ENCODE measurements around the gene PTCH2. TPM values are rescaled to one million over a fixed set of nuclear protein-coding genes. Genes with fewer than 3 reads are reported as not detected.
"Not testable (repeated sequence)": the region's sequence is repeated elsewhere in the genome, so short reads cannot be mapped to it uniquely, and the experiment has no call there.

The PTCH2 gene
- total RNA-seq, 1 donor from 2014 or later, result 1.6 TPM

DNA sequence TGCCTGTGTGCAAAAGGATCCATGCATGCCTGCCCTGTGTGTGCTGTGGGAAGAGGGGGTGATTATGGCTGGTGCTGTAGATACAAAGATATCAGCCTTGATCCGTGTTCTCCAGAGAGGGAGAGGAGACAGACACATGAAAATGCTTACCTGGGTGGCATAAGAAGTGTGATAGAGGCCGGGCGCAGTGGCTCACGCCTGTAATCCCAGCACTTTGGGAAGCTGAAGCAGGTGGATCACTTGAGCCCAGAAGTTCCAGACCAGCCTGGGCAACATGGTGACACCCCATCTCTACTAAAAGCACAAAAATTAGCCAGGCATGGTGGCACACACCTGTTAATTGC is 32.3 kb downstream of the PTCH2 start:
- H3K4me1 ChIP-seq (ENCODE audit: control insufficient read depth in 3 of 3, insufficient read depth in 3 of 3, low read length in 3 of 3), result peaks cover 55 to 78% (median 70%) of the 10 kb centered on the region in 3 donors
- H3K4me3 ChIP-seq (ENCODE audit: low read length in 3 of 3); H3K36me3 ChIP-seq (ENCODE audit: control insufficient read depth in 3 of 3, insufficient read depth in 3 of 3, low read length in 3 of 3); H3K27me3 ChIP-seq (ENCODE audit: control insufficient read depth in 3 of 3, insufficient read depth in 3 of 3, low read length in 3 of 3); H3K9me3 ChIP-seq (ENCODE audit: control insufficient read depth in 3 of 3, low read length in 3 of 3): not testable (repeated sequence)
- H3K27ac ChIP-seq (ENCODE audit: low read depth, low read length), result peak overlapping the region; percentile 98
- peak overlapping the region in 1 of 3 donors; percentile 3 for H3K9ac ChIP-seq (ENCODE audit: low read depth in 1 of 3, low read length in 3 of 3)

DNA sequence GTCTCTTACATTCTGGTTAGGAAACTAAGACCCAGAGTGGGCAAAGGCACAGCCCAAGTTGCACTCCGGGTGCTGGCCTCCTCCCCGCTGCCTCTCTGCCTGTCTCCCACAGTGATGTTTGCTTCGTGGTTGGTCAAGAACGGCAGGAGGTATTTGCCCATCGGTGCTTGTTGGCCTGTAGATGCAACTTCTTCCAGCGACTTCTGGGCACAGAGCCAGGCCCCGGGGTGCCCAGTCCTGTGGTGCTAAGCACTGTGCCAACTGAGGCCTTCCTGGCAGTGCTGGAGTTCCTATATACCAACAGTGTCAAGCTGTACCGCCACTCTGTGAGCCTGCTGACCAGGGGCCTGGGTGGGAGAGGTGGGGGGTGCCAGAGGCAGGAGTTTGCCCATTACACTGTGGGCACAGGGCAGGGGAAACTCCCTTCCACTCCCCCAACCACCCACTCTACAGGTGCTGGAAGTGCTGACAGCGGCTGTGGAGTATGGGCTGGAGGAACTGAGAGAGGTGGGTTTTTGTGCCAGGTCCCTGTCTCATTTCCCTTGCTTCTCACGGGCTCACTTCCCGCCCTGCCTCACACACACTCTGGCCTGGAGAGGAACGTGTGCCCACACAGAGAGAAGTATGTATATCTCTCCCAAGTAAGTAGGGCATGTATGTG is 32.8 kb downstream of the PTCH2 start:
- Histone ChIP-seq H3K4me1 (ENCODE audit: control insufficient read depth in 3 of 3, insufficient read depth in 3 of 3, low read length in 3 of 3) (peaks cover 56 to 82% (median 75%) of the 10 kb centered on the region in 3 donors), H3K36me3 (ENCODE audit: control insufficient read depth in 3 of 3, insufficient read depth in 3 of 3, low read length in 3 of 3) (peaks cover 6 to 13% (median 7%) of the 10 kb centered on the region in 3 donors), H3K27ac (ENCODE audit: low read depth, low read length) (peak overlapping the region; percentile 98), H3K9me3 (ENCODE audit: control insufficient read depth in 3 of 3, low read length in 3 of 3) (no peaks in the 10 kb centered on the region), H3K9ac (ENCODE audit: low read depth in 1 of 3, low read length in 3 of 3) (peak overlapping the region in 1 of 3 donors; percentile 85), H3K4me3 (ENCODE audit: low read length in 3 of 3) (peak overlapping the region in 1 of 3 donors; percentile 22), H3K27me3 (ENCODE audit: control insufficient read depth in 3 of 3, insufficient read depth in 3 of 3, low read length in 3 of 3) (no peaks in the 10 kb centered on the region)

DNA sequence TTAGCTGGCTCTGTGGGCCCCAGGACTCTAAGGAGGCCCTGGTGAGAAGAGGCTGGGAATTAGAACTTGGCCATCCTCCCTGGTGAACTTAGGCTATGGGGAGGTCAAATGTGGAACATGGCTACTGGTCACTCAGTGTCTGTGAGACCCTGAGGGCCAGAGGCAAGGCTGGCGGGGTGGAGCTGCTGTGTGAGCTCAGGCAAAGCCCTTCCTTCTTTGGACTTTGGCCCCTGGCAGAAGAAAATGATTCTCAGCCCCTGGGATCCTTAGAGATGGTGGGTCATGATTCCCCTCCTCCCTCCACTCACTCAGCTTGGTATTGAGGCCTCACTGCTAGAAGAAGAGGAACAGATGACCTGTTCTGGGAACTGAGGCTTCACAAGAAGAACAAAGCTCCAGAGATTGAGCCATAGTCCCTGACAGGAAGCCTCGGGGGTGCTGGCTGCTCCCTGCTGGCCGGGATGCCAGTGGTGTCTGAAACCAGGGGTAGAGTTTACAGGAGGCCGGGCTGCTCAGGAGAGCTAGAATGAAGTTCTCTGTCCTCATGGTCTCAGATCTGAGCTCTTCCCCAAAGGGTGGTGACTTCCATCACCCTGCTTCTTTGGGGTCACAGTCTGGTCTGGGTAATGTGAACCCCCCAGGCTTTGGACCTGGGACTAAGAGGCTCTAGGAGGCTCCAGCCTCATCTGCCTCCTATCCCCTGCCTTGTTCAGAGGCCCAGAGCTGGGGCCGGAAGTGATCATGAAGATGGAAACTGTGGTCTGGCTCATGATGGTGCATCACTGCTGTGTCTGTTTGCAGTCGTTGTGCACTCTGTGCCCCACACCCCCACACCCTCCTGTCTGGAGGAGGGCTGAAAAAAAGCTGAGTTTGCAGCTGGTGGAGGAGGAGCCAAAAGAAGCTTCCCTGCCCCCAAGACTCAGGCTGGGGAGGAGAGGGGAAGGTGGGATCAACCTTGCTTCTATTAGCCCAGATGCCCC is 33.8 kb downstream of the PTCH2 start:
- H3K27ac ChIP-seq (ENCODE audit: low read depth, low read length), result peak overlapping the region; percentile 98
- peaks cover 58 to 83% (median 80%) of the 10 kb centered on the region in 3 donors for H3K4me1 ChIP-seq (ENCODE audit: control insufficient read depth in 3 of 3, insufficient read depth in 3 of 3, low read length in 3 of 3)
- H3K27me3 ChIP-seq (ENCODE audit: control insufficient read depth in 3 of 3, insufficient read depth in 3 of 3, low read length in 3 of 3), result no peaks in the 10 kb centered on the region
- peaks cover 11 to 16% (median 15%) of the 10 kb centered on the region in 3 donors for H3K36me3 ChIP-seq (ENCODE audit: control insufficient read depth in 3 of 3, insufficient read depth in 3 of 3, low read length in 3 of 3)
- peak overlapping the region; percentile 63 to 85 (median 69) for H3K9ac ChIP-seq (ENCODE audit: low read depth in 1 of 3, low read length in 3 of 3)
- H3K9me3 ChIP-seq (ENCODE audit: control insufficient read depth in 3 of 3, low read length in 3 of 3), result no peaks in the 10 kb centered on the region
- H3K4me3 ChIP-seq (ENCODE audit: low read length in 3 of 3), result peak overlapping the region; percentile 54 to 61 (median 61)

DNA sequence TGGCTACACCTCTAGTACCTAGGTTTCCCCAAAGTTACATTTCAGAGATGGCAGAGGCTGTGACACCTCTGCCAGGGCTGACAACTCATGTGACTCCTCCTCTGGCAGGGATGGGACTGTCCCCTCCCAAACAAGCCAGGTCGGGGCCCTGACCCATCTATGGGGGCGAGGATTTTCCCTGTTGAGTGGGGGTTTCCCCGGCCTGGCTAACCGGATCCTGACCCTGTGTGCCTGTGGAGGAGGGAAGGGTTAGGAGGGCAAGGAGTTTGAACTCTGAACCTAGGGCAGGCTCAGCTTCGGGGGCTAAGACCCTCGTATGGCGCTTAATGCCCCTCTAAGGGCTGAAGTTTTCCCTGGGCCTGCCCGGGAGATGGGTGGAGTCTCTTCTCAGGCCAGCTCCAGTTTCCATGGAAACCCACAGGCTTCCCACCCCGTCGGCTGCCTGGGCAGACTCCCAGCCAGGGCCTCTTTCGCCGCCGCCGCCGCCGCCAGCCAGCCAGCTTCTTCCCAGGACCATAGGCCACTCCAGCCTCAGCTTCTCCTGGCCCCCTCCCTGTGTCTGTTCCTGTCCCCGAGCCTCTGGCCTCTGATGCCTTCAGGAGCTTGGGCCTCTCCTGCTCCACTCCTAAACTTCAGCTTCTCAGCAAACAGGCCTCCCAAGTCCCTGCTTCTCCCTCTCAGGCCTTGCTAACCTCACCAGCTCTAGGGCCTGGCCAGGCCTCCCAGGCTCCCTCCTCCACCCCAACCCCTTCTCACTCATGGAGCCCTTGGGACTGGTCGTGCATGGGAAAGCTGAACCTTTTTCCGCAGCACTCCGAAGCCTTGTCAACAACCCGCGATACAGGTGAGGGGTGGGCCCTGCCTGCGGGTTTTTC is 34.8 kb downstream of the PTCH2 start, which contains the start of gene BTBD19:
TSS of gene BTBD19 (plus strand) at position 461 of the 875 bp plus-strand sequence. CDS start at position 759, 298 bp downstream.
- peaks cover 60 to 86% (median 85%) of the 10 kb centered on the region in 3 donors for H3K4me1 ChIP-seq (ENCODE audit: control insufficient read depth in 3 of 3, insufficient read depth in 3 of 3, low read length in 3 of 3)
- peak within 1 kb of the TSS; percentile 54 to 61 (median 61) for H3K4me3 ChIP-seq (ENCODE audit: low read length in 3 of 3)
- peak within 1 kb of the TSS; percentile 98 for H3K27ac ChIP-seq (ENCODE audit: low read depth, low read length)
- H3K9me3 ChIP-seq (ENCODE audit: control insufficient read depth in 3 of 3, low read length in 3 of 3), result no peaks in the 10 kb centered on the region
- H3K9ac ChIP-seq (ENCODE audit: low read depth in 1 of 3, low read length in 3 of 3), result peak within 1 kb of the TSS; percentile 69 to 87 (median 85)
- no peaks in the 10 kb centered on the region for H3K27me3 ChIP-seq (ENCODE audit: control insufficient read depth in 3 of 3, insufficient read depth in 3 of 3, low read length in 3 of 3)
- peaks cover 20 to 24% (median 23%) of the 10 kb centered on the region in 3 donors for H3K36me3 ChIP-seq (ENCODE audit: control insufficient read depth in 3 of 3, insufficient read depth in 3 of 3, low read length in 3 of 3)

DNA sequence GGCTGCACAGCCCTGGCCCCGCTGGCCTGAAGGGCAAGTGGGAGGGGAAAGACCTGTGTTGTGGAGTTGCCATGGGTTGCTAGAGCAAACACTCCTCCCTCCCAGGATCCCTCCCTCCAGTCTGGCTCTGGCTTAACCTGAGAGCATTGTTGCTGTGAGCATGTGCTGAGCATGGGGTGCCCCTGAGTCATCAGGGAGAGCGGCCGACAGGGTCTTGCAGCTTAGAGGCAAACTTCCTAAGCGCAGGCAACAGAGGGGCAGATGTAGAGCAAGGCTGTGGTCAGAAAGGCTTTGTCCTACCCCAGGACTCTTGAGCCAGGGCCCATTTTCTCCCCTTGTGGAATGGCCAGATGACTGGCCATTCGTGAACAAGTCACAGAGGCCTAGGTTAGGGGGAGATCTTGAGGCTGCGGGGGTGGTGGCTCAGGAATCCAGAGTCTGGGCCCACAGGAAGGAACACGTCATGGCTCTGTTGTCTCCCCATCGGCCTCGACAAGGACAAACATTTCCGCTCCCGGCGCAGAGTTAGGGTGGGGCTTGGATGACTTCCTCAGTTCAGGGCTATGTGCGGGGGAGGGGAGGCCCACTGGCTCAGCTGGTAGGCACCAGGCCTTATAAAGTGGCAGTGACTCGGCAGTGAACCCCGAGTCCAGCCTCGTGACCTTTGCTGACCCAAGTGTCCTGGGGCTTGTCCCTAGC is 35.5 kb downstream of the PTCH2 start:
- no peaks in the 10 kb centered on the region for H3K27me3 ChIP-seq (ENCODE audit: control insufficient read depth in 3 of 3, insufficient read depth in 3 of 3, low read length in 3 of 3)
- peaks cover 23 to 32% (median 25%) of the 10 kb centered on the region in 3 donors for H3K36me3 ChIP-seq (ENCODE audit: control insufficient read depth in 3 of 3, insufficient read depth in 3 of 3, low read length in 3 of 3)
- peak overlapping the region; percentile 69 to 87 (median 85) for H3K9ac ChIP-seq (ENCODE audit: low read depth in 1 of 3, low read length in 3 of 3)
- H3K4me3 ChIP-seq (ENCODE audit: low read length in 3 of 3), result peak overlapping the region; percentile 24 to 66 (median 52)
- H3K27ac ChIP-seq (ENCODE audit: low read depth, low read length), result peak overlapping the region; percentile 98
- peaks cover 65 to 87% (median 86%) of the 10 kb centered on the region in 3 donors for H3K4me1 ChIP-seq (ENCODE audit: control insufficient read depth in 3 of 3, insufficient read depth in 3 of 3, low read length in 3 of 3)
- no peaks in the 10 kb centered on the region for H3K9me3 ChIP-seq (ENCODE audit: control insufficient read depth in 3 of 3, low read length in 3 of 3)

DNA sequence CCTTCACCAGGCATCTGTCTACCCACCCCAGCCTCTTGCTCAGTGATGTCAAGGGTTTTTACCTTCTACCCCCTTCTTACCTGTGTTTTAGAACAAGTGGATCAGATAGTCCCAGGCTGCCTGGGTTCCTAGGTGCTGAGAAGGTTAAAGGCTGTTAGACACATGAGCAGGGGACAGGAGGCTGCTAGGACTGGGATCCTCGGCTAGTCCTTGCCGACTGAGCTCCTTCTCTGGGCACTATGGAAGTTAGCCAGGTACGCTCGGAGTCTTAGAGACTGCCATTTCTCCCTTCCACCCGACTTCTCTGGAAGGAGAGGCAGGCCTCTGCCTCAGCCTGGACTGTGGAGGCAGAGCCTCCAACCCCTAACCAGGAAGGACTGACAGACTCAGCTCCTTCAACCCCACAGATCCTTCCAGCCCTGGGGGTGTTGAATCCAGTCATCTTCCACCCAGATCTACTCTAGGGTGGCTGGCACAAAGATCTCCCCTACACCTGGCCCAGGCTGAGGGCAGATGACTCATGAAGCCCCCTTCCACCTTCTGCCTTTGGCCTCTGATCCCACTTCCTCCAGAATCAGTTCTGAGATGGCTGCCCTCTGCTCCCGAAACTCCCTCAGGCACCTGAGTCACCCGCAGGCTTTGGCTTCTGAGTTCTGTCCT is 36.2 kb downstream of the PTCH2 start, which contains the start of gene DYNLT4:
TSS of gene DYNLT4 (minus strand) at position 648 of the 660 bp plus-strand sequence. CDS start 683 bp downstream, outside the sequence.
- H3K9me3 ChIP-seq (ENCODE audit: control insufficient read depth in 3 of 3, low read length in 3 of 3), result no peaks in the 10 kb centered on the region
- H3K27me3 ChIP-seq (ENCODE audit: control insufficient read depth in 3 of 3, insufficient read depth in 3 of 3, low read length in 3 of 3), result no peaks in the 10 kb centered on the region
- peaks cover 23 to 38% (median 30%) of the 10 kb centered on the region in 3 donors for H3K36me3 ChIP-seq (ENCODE audit: control insufficient read depth in 3 of 3, insufficient read depth in 3 of 3, low read length in 3 of 3)
- peak within 1 kb of the TSS; percentile 98 for H3K27ac ChIP-seq (ENCODE audit: low read depth, low read length)
- peak within 1 kb of the TSS; percentile 69 to 87 (median 85) for H3K9ac ChIP-seq (ENCODE audit: low read depth in 1 of 3, low read length in 3 of 3)
- H3K4me3 ChIP-seq (ENCODE audit: low read length in 3 of 3), result peak within 1 kb of the TSS; percentile 52 to 66 (median 55)
- H3K4me1 ChIP-seq (ENCODE audit: control insufficient read depth in 3 of 3, insufficient read depth in 3 of 3, low read length in 3 of 3), result peaks cover 67 to 90% (median 88%) of the 10 kb centered on the region in 3 donors

DNA sequence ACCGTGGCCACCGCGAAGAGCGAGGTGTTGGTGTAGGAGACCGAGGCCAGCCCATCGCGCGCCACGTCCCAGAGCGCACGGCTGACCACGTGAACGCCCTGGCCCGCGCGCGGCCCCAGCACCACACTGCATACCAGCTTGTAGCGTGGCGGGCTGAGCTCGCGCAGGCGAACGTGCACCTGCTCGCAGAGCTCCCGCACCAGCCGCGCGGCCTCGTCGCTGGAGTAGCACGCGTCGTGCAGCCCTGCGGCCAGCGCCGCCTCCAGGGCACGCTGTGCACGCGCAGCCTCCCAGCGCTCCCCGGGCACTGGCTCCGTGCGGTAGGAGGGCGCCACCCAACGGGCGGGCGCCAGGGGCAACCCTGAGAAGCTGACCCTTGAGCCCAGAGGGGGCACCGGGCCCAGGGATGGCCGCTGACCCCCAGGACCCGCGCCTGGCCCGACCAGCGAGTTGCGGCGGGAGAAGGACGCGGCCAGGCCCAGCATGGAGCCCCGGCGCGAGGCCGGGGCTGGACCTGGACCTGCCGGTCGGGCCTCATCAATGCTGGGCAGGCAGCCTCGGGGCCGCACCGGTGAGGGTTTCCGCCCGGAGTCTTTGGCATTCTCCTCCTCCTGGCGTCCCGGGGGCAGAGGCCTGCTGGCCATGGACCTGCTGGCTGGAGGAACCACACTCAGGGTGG is 36.9 kb downstream of the PTCH2 start:
- H3K9ac ChIP-seq (ENCODE audit: low read depth in 1 of 3, low read length in 3 of 3), result peak overlapping the region; percentile 63 to 87 (median 85)
- H3K9me3 ChIP-seq (ENCODE audit: control insufficient read depth in 3 of 3, low read length in 3 of 3), result no peaks in the 10 kb centered on the region
- peaks cover 23 to 38% (median 31%) of the 10 kb centered on the region in 3 donors for H3K36me3 ChIP-seq (ENCODE audit: control insufficient read depth in 3 of 3, insufficient read depth in 3 of 3, low read length in 3 of 3)
- H3K27me3 ChIP-seq (ENCODE audit: control insufficient read depth in 3 of 3, insufficient read depth in 3 of 3, low read length in 3 of 3), result no peaks in the 10 kb centered on the region
- peaks cover 65 to 86% (median 84%) of the 10 kb centered on the region in 3 donors for H3K4me1 ChIP-seq (ENCODE audit: control insufficient read depth in 3 of 3, insufficient read depth in 3 of 3, low read length in 3 of 3)
- peak overlapping the region; percentile 52 to 66 (median 55) for H3K4me3 ChIP-seq (ENCODE audit: low read length in 3 of 3)
- peak overlapping the region; percentile 98 for H3K27ac ChIP-seq (ENCODE audit: low read depth, low read length)

DNA sequence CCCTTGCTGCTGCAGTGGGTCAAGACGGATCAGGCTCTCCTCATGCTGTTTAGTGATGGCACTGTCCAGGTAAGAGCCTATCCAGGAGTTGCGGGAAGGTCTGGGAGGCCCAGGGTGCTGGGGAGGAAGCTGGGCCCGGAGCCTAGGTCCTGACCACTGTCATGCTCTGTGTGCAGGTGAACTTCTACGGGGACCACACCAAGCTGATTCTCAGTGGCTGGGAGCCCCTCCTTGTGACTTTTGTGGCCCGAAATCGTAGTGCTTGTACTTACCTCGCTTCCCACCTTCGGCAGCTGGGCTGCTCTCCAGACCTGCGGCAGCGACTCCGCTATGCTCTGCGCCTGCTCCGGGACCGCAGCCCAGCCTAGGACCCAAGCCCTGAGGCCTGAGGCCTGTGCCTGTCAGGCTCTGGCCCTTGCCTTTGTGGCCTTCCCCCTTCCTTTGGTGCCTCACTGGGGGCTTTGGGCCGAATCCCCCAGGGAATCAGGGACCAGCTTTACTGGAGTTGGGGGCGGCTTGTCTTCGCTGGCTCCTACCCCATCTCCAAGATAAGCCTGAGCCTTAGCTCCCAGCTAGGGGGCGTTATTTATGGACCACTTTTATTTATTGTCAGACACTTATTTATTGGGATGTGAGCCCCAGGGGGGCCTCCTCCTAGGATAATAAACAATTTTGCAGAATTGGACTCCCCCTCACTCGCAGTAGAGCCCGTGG is 37.6 kb downstream of the PTCH2 start:
- H3K4me3 ChIP-seq (ENCODE audit: low read length in 3 of 3), result no peak overlapping the region
- H3K9me3 ChIP-seq (ENCODE audit: control insufficient read depth in 3 of 3, low read length in 3 of 3), result no peaks in the 10 kb centered on the region
- peaks cover 23 to 38% (median 30%) of the 10 kb centered on the region in 3 donors for H3K36me3 ChIP-seq (ENCODE audit: control insufficient read depth in 3 of 3, insufficient read depth in 3 of 3, low read length in 3 of 3)
- no peaks in the 10 kb centered on the region for H3K27me3 ChIP-seq (ENCODE audit: control insufficient read depth in 3 of 3, insufficient read depth in 3 of 3, low read length in 3 of 3)
- H3K9ac ChIP-seq (ENCODE audit: low read depth in 1 of 3, low read length in 3 of 3), result no peak overlapping the region
- H3K27ac ChIP-seq (ENCODE audit: low read depth, low read length), result peak overlapping the region; percentile 98
- peaks cover 61 to 85% (median 85%) of the 10 kb centered on the region in 3 donors for H3K4me1 ChIP-seq (ENCODE audit: control insufficient read depth in 3 of 3, insufficient read depth in 3 of 3, low read length in 3 of 3)
